Liver (tissue), 9 donors: ENCODE measurements around the gene PRKCH. TPM values are rescaled to one million over a fixed set of nuclear protein-coding genes. Genes with fewer than 3 reads are reported as not detected.

Experiments
- DNase-seq: peaks from one replicate; pipeline ENCODE4 v3.0.0-alpha.2; 2017; ENCODE audit warnings: low spot score
- H3K27ac ChIP-seq, 2 donors: one replicate each; pipeline ENCODE4 v1.7.0; 2013; ENCODE audit warnings: inconsistent platforms in 2 of 2, low read length in 2 of 2, control low read depth in 1 of 2, low read depth in 1 of 2, mild to moderate bottlenecking in 1 of 2
- H3K27me3 ChIP-seq, 4 donors: one replicate each; pipeline versions ENCODE4 v1.6.1 to v1.7.0; 2013; ENCODE audit warnings: low read length in 3 of 4, inconsistent platforms in 1 of 4, mild to moderate bottlenecking in 1 of 4, moderate library complexity in 1 of 4; ENCODE audit not compliant: control insufficient read depth in 4 of 4, insufficient read depth in 4 of 4
- H3K36me3 ChIP-seq, 4 donors: one replicate each; pipeline versions ENCODE4 v1.6.1 to v1.7.0; 2013; ENCODE audit warnings: low read length in 3 of 4, mild to moderate bottlenecking in 3 of 4, low read depth in 1 of 4, moderate library complexity in 1 of 4; ENCODE audit not compliant: control insufficient read depth in 4 of 4, insufficient read depth in 3 of 4
- H3K4me1 ChIP-seq, 4 donors: one replicate each; pipeline versions ENCODE4 v1.6.1 to v1.7.0; 2013; ENCODE audit warnings: low read length in 3 of 4, mild to moderate bottlenecking in 3 of 4, moderate library complexity in 1 of 4; ENCODE audit not compliant: control insufficient read depth in 4 of 4, insufficient read depth in 4 of 4
- H3K4me3 ChIP-seq, 3 donors: one replicate each; pipeline versions ENCODE4 v1.6.1 to v1.7.0; 2013; ENCODE audit warnings: low read length in 3 of 3, control low read depth in 1 of 3, low read depth in 1 of 3, mild to moderate bottlenecking in 1 of 3
- H3K9ac ChIP-seq, 2 donors: one replicate each; pipeline ENCODE4 v1.7.0; 2013; ENCODE audit warnings: low read length in 2 of 2, mild to moderate bottlenecking in 2 of 2, moderate library complexity in 2 of 2, control low read depth in 1 of 2, low read depth in 1 of 2
- H3K9me3 ChIP-seq, 4 donors: one replicate each; pipeline versions ENCODE4 v1.6.1 to v1.7.0; 2013; ENCODE audit warnings: low read length in 3 of 4; ENCODE audit not compliant: control insufficient read depth in 4 of 4
- CTCF ChIP-seq: fragments of 150-350 bp; IDR thresholded peaks from 2 replicates; pipeline ENCODE4 v1.5.1; 2017; ENCODE audit warnings: improper control_type of control experiment, low read depth, low read length; ENCODE audit not compliant: missing input control
- EGR1 ChIP-seq, 2 donors: IDR thresholded peaks; 2 replicates each; pipeline ENCODE4 v1.6.1; 2016 to 2018; ENCODE audit warnings: antibody characterized with exemption in 2 of 2, low read depth in 2 of 2
- FOXA1 ChIP-seq: IDR thresholded peaks from 2 replicates; pipeline ENCODE4 v1.6.1; 2016; ENCODE audit warnings: antibody characterized with exemption
- FOXA2 ChIP-seq: IDR thresholded peaks from 2 replicates; pipeline ENCODE4 v1.6.1; 2016; ENCODE audit warnings: antibody characterized with exemption
- GABPA ChIP-seq, 2 donors: IDR thresholded peaks in 1 of 2; conservative IDR thresholded peaks in 1 of 2; 2 replicates each; pipeline ENCODE4 v1.6.1; 2016; ENCODE audit warnings: antibody characterized with exemption in 2 of 2, mild to moderate bottlenecking in 1 of 2, moderate library complexity in 1 of 2
- HNF4A ChIP-seq, 2 donors: conservative IDR thresholded peaks; 2 replicates each; pipeline ENCODE4 v1.6.1; 2016; ENCODE audit warnings: antibody characterized with exemption in 2 of 2, mild to moderate bottlenecking in 2 of 2
- HNF4G ChIP-seq: IDR thresholded peaks from 2 replicates; pipeline ENCODE4 v1.6.1; 2016; ENCODE audit warnings: antibody characterized with exemption
- JUND ChIP-seq, 2 donors: IDR thresholded peaks; 2 replicates each; pipeline ENCODE4 v1.6.1; 2016; ENCODE audit warnings: antibody characterized with exemption in 2 of 2
- NR2F2 ChIP-seq: IDR thresholded peaks from 2 replicates; pipeline ENCODE4 v1.6.1; 2016; ENCODE audit warnings: antibody characterized with exemption
- RAD21 ChIP-seq, 2 donors: IDR thresholded peaks; 2 replicates each; pipeline ENCODE4 v1.6.1; 2016; ENCODE audit warnings: antibody characterized with exemption in 2 of 2, mild to moderate bottlenecking in 2 of 2
- REST ChIP-seq: IDR thresholded peaks from 2 replicates; pipeline ENCODE4 v1.6.1; 2016; ENCODE audit warnings: antibody characterized with exemption, mild to moderate bottlenecking
- RXRA ChIP-seq, 2 donors: IDR thresholded peaks; 2 replicates each; pipeline ENCODE4 v1.6.1; 2017 to 2018; ENCODE audit warnings: antibody characterized with exemption in 2 of 2, mild to moderate bottlenecking in 1 of 2
- SP1 ChIP-seq: IDR thresholded peaks from 2 replicates; pipeline ENCODE4 v1.6.1; 2018; ENCODE audit warnings: antibody characterized with exemption, mild to moderate bottlenecking
- TAF1 ChIP-seq: conservative IDR thresholded peaks from 2 replicates; pipeline ENCODE4 v1.6.1; 2016; ENCODE audit warnings: antibody characterized with exemption, mild to moderate bottlenecking
- YY1 ChIP-seq: IDR thresholded peaks from 2 replicates; pipeline ENCODE4 v1.6.1; 2016; ENCODE audit warnings: antibody characterized with exemption, mild to moderate bottlenecking
- ZBTB33 ChIP-seq: IDR thresholded peaks from 2 replicates; pipeline ENCODE4 v1.6.1; 2016; ENCODE audit warnings: antibody characterized with exemption
- WGBS: extraction: QIAGEN DNeasy Blood & Tissue Kit; methylation state at CpG from one replicate; pipeline ENCODE4 v1.1.7; 2013; 5-methylcytosine and 5-hydroxymethylcytosine counted together
- polyA plus RNA-seq, 2 donors: library from polyadenylated mRNA; stranded (reverse) in 1 of 2; unstranded in 1 of 2; fragments of 200-250 nt in 1 of 2; fragments of >200 nt in 1 of 2; fragmentation: Nextera tagmentation in 1 of 2; extraction: Ambion mirVana in 1 of 2; gene quantifications; one replicate each; pipeline versions ENCODE4 v1.2.1 to v1.2.3, GENCODE V29; 2013 to 2015
- total RNA-seq, 2 donors: library from RNA; depleted of rRNA; stranded (reverse); fragments of >200 nt; gene quantifications; one replicate each; pipeline ENCODE4 v1.2.3, GENCODE V29; 2014
- TF ChIP-seq, protein P1 (sequence below): IDR thresholded peaks from 2 replicates; pipeline ENCODE4 v1.6.1; 2016; ENCODE audit warnings: antibody characterized with exemption
- TF ChIP-seq, protein P2 (sequence below): IDR thresholded peaks from 2 replicates; pipeline ENCODE4 v1.6.1; 2016; ENCODE audit warnings: antibody characterized with exemption
- donor health status: healthy.
- donor health status: healthy.
- donor health status: healthy.
- donor health status: healthy.
- donor health status: healthy.

PRKCH gene
- total and polyA plus RNA-seq, 4 donors: 3.9 to 13.7 (median 7.0) TPM

DNA sequence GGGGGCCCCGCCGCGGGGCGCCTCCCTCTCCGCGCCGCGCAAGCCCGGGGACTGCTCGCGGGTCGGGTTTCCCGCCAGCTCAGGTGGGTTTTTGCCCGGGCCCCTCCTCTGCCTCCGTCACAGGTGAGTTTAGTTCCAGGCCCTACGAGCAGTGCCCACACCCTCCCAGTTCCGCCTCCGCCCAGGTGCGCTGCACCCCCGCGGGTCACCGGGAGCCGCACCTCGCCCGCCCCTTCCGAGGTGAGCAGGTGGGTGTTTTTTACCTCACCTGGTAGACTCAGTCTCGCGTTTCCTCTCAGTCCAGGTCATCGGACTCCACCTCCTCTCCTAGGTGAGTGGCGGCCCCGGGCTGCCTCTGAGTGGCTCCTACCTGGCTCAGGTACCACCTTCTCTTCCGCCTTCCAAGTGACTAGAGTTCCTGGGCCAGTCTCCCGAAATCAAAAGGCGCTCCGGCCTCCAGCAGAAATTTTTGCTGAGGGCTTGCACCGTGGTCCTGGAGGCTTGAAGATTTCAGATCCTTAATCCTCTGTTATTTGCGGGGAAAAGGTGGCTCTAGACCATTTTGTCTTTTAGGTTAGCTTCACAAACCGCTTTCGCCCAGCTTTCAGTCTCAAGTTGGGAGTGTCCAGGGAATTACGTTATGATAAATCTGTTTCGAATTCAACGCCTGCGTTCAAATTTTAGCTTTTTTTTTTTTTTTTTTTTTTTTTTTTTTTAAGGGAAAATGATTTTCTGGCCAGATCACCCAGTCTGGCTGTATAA lies 40.0 kb upstream of the PRKCH start, which contains the start of gene TMEM30B:
TSS of gene TMEM30B (minus strand) at position 153 of the 762 bp plus-strand sequence. CDS start 191 bp downstream, outside the sequence.
- peak; percentile 39 for DNase-seq
- Histone ChIP-seq H3K27me3 (no peaks in the 10 kb centered on the region), H3K27ac (peak within 1 kb of the TSS; percentile 84 to 91), H3K9me3 (no peaks in the 10 kb centered on the region), H3K4me1 (peaks cover 2 to 37% (median 28%) of the 10 kb centered on the region in 4 donors), H3K9ac (peak within 1 kb of the TSS; percentile 58 to 73), H3K4me3 (peak within 1 kb of the TSS; percentile 72 to 81 (median 80)), H3K36me3 (no peaks in the 10 kb centered on the region)
- WGBS: 14% methylated on average over 43 of the region's 43 CpGs
- TF ChIP-seq HNF4G: no peak
- TF ChIP-seq, protein P1, sequence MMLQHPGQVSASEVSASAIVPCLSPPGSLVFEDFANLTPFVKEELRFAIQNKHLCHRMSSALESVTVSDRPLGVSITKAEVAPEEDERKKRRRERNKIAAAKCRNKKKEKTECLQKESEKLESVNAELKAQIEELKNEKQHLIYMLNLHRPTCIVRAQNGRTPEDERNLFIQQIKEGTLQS: no peak
- no peak for TF ChIP-seq GABPA (IDR thresholded peaks at IDR 0.05 in 1 of 2, conservative IDR thresholded peaks at IDR 0.05 in 1 of 2)
- no peak for TF ChIP-seq FOXA1
- no peak for TF ChIP-seq CTCF
- TF ChIP-seq YY1: no peak
- no peak for TF ChIP-seq TAF1
- TF ChIP-seq ZBTB33: no peak
- TF ChIP-seq JUND (IDR thresholded peaks at IDR 0.05): no peak
- TF ChIP-seq RXRA (IDR thresholded peaks at IDR 0.05): no peak
- no peak for TF ChIP-seq HNF4A (conservative IDR thresholded peaks at IDR 0.05)
- TF ChIP-seq, protein P2, sequence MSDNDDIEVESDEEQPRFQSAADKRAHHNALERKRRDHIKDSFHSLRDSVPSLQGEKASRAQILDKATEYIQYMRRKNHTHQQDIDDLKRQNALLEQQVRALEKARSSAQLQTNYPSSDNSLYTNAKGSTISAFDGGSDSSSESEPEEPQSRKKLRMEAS: no peak
- TF ChIP-seq SP1: no peak
- TF ChIP-seq EGR1 (IDR thresholded peaks at IDR 0.05; ENCODE audit: low read depth in 2 of 2): no peak
- no peak for TF ChIP-seq RAD21 (IDR thresholded peaks at IDR 0.05)
- no peak for TF ChIP-seq FOXA2

DNA sequence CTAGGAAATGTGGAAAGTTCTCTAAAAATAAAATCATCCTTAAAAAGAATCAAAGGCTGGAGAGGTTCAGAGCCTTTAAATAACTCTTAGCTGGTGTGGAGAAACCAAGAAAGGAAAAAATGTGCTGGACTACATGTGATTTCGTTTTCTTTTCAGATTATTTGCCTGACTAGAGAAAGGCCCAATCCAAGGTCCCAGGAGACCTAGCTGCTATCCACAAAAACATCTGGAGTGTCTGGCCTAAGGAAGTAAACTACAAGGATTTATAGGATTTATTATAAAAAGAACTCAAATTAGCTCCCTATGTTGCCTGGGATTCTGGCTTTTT lies 39.5 kb upstream of the PRKCH start:
- Histone ChIP-seq H3K9ac (no peak overlapping the region), H3K9me3 (no peaks in the 10 kb centered on the region), H3K4me1 (peaks cover 0 to 37% (median 28%) of the 10 kb centered on the region in 4 donors), H3K27me3 (no peaks in the 10 kb centered on the region), H3K4me3 (peak overlapping the region in 1 of 3 donors; percentile 81), H3K27ac (no peak overlapping the region), H3K36me3 (no peaks in the 10 kb centered on the region)
- TF ChIP-seq REST (no peak), CTCF (no peak), JUND (IDR thresholded peaks at IDR 0.05) (no peak), HNF4A (conservative IDR thresholded peaks at IDR 0.05) (no peak), YY1 (no peak), GABPA (IDR thresholded peaks at IDR 0.05 in 1 of 2, conservative IDR thresholded peaks at IDR 0.05 in 1 of 2) (no peak), SP1 (no peak), FOXA2 (no peak), NR2F2 (no peak), RAD21 (IDR thresholded peaks at IDR 0.05) (no peak)
- 76% methylated on average over 1 of the region's 1 CpG for WGBS
- DNase-seq: no peak
